GM18873 (cell line): ENCODE data around the gene FAM168A.
"Not testable (repeated sequence)": the region's sequence is repeated elsewhere in the genome, so short reads cannot be mapped to it uniquely, and the experiment has no call there.

ENCODE experiments used
- ATAC-seq: cut with Tn5 transposase; IDR thresholded peaks from one replicate; pipeline ENCODE4 v1.9.1; 2021; ENCODE audit warnings: mild to moderate bottlenecking, moderate library complexity, moderate number of reproducible peaks; ENCODE audit not compliant: unreplicated experiment, low FRiP score

FAM168A gene

DNA sequence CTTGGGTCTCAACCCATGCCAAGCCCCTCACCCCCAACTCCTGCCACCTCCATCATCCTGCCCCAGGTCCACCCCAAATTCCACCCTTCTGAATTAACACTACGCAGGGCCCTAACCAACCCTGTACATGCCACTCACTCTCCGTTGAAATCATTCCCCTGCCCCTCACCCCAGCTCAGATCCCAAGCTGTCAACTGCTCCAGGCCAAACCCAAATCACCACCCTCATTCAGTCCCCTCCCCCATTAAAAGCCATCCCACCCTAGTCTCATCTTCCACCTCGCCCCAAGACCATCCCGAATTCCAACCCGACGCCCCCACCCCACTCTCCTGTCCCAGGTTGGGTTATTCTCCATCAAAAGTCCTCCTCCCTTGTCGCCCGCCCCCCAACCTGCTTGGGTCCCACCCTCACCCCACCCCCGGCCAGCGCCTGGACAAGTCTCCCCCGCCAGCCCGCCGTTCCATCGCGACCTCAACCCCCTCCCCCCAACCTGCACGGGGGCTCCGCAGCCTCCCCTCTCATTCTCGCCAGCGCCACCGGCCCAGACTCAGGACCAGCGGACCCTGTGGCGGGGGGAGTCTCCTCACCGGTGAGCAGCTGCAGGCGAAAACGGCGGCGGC lies 466 bp downstream of the FAM168A start:
- no peak for ATAC-seq

DNA sequence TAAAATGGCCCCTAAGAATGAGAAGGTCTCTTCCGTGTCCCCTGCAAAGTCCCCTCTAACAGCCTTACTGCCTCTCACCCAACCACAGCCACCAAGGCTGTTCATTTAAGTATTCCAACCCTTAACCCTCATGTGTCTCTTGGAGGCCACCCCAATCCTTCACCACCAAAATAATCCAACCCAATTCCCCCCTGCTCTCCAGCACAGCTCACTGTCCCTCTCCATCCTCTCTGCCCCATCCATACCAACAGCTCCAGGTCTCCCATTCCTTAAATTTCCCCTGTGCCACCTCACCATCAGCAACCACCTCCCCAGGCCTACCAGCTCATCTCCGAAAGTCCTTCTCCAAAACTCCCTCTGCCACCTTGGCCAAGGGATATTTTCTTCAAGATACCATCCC lies 1.4 kb downstream of the FAM168A start:
- no peak for ATAC-seq

DNA sequence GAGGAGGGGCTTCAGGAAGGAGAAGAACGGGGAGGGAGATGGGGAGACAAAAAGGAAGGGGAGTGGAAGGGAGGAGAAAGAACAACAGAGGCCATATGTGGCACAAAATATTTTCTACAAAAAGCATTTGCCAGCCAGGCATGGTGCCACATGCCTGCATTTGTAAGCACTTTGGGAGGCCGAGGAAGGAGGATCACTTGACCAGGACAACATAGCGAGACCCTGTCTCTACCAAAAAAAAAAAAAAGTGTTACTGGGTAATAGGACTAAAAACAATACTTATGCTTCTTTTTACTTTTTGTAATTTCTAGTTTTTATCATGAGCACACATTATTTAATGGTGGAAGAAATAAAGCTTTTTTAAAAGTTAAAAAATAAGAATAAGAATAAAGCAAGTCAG lies 5.3 kb downstream of the FAM168A start:
- ATAC-seq: no peak

DNA sequence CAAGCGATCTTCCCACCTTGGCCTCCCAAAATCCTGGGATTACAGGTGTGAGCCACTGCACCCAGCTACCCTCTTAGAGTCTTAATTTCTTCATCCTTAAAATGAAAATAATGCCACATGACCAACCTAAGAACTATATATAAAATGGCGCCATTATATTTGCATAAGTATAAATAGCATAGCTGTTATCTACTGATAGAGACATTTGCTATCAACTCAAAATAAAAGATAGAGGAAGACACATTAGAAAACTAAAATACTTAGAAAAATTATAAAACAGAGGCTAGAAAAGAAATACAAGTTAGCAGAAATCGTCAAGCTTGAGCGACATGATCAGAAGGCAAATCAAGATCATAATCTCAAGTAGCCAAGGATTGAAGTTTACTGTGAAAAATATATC lies 6.2 kb downstream of the FAM168A start:
- no peak for ATAC-seq

DNA sequence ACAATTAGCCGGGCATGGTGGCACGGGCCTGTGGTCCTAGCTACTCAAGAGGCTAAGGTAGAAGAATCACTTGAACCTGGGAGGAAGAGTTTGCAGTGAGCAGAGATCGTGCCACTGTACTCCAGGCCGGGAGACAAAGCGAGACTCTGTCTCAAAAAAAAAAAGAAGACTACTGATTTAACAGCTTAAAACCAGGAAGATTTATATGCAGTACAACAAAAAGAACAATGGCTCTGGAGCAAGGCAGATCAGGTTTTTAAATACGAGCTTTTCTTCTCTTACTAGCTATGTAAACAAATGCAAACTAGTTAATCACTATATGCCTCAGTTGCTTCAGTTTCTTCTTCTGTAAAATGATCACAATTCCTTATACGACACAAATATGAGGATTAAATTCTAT lies 6.9 kb downstream of the FAM168A start:
- ATAC-seq: no peak

DNA sequence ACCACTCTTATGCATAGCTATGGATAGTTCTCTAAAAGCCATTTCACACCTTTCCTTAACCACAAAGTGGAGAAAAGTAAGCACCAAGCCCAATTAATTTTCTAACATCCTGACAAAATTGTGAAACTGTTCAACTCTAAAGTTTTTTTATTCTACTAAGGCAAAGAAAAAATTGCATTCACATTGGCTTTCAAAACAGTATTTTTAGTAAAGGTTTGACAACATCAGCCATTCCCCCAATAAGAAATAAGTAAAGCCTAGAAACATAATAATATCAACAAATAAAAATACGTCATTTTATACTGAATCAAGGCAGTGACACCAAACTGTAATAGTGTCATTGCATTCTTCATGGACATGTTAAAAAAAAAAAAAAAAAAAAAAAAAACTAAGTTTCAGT lies 11.1 kb downstream of the FAM168A start:
- ATAC-seq: no peak

DNA sequence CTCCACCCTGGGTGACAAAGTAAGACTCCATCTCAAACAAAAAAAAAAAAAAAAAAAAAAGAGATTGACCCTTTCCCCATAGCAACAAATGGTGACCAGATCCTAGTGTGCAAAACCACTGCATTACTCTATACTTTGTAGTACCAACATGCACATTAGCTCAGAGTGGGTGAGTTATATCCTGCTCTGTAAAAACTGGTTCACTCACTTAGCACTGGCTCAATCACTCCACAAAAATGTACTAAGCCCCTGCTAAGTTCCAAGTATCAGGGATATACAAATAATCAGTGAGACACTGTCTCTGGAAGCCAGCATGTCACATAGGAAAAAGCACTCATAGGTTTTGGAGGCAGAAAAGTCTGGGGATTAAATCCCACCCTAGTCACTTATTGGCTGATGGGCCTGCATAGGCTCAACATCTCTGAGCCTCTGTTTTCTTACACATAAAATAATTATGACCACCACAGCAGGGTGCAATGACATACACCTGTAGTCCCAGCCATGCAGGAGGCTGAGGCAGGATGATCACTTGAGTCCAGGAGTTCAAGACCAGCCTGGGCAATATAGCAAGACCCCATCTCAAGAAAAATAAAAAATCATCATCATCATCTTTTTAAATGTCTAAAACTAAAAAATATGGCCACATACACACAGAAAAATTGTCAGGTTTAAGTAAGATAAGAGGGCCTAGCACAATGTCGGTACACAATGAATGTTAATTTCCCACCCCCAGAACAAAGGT lies 11.9 kb downstream of the FAM168A start:
- no peak for ATAC-seq

DNA sequence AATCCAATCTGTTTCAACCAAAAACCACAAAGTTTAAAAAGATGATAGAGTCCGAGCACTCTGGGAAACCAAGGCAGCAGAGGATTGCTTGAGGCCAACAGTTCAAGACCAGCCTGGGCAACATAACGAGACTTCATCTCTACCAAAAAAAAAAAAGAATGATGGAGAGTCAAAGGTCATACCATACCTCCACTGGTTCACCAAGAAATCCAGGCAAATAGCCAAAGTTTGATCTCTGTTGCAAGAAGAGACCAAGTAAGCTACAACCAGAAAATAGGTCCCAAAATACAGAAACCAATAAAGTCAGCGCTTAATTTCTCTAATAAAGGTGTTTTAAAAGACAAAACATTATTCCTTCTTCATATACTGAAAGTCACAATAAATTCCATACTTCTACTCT lies 13.1 kb downstream of the FAM168A start:
- ATAC-seq: no peak

DNA sequence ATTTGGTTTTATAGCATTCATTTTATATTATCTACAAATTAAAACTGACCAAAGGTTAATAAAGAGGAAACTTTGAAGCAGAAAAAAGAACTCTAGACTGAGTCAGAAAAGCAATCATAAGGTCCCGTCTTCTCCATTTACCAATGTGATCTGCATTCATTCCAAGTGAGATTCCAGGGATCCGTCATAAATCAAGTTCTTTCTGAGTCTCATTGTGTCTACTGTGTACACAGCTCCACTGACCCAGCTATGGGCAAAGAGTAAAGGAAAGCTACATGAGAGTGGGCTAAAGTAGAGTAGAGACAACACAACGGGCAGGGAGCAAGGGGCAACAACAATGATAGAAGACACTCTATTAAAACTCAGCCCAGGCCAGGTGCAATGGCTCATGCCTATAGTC lies 15.3 kb downstream of the FAM168A start:
- no peak for ATAC-seq

DNA sequence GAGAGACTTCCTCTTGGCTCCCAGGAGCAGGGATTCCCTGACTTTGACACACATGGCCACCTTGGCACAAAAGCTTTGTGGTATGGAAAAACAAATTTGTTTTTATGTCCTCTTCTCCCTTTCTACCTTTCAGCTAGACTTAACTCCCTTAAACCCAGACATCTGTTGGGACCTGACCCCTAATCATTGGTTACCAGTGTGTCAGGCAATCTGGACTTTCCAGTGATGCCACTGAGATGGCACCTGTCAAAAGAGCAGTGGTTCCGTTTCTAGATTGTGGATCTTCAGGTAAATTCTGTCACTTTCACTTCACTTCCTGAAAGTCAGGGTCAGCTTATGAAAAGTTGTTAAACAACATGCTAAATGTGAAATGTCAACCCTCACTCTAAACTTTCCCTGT lies 17.2 kb downstream of the FAM168A start:
- ATAC-seq: not testable (repeated sequence)

DNA sequence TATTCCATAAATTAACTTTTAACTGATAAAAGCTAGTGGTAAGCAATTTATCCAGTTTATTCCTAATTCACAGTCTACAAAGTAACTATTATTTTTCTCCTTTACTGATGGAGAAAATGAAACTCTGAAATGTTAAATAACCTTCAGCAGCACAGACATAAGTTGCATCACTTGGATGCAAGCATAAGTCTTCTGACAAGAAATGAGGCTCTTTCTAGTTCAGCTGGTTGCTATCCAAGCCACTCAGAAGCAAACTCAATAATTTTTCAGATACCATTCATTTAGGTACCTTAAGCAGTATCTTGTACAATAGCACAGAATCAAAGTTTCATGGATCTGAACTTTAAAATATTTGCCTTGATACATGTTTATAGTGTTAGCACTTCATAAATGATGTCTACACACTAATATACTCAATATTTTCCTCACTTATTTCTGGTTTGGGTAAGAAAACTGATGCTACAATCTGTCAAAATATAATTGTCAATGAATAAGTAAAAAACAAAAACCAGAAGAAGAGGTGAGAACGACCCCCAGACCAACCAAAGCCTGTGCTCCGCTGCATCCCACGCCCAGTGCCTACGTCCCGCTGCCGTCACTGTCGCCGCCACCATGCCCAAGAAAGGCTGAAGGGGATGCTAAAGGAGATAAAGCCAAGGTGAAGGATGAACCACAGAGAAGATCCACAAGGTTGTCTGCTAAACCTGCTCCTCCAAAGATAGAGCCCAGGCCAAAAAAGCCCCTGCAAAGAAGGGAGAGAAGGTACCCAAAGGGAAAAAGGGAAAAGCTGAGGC lies 18.1 kb downstream of the FAM168A start:
- ATAC-seq: no peak

DNA sequence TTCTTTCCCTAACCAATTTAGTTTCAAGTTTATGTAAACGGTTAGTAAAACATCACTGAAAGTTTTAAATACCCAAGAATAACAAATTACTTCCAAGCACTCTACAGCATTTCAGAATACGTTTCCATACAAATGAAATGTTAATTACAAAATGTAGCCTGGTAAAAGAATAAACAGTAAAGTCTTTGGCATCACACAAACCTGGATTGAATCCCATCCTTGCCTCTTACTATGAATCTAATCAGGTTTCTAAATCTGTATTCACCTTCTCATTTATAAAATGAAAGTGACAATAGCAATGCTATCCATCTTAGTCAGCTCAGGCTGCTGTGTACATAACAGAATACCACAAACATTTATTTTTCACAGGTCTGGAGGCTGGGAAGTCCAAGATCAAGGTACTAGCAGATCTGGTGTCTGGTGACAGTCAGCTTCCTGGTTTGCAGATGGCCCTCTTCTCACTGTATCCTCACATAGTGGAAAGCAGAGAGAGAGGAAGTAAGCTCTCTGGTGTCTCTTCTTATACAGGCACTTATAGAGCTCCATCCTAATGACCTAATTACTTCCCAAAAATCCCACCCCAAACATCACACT lies 19.2 kb downstream of the FAM168A start:
- ATAC-seq: no peak

DNA sequence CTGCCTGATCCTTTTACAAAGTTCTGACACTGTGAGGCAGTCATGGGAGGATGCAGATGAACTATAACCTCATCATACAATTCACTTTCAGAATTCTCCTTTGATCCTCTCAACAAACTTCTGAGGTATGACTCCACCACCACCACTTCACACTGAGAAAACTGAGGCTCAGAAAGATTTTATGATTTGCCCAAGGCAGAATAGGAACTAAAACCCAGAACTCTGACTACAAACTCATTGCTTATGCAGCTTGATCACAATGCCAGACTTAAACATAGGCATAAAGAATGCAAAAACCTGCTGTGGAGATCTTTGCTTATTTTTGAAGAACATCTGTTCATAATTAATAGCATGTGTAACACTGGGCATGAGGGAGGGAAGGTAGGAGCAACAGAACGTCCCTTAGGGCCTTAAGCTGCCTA lies 20.4 kb downstream of the FAM168A start:
- no peak for ATAC-seq

DNA sequence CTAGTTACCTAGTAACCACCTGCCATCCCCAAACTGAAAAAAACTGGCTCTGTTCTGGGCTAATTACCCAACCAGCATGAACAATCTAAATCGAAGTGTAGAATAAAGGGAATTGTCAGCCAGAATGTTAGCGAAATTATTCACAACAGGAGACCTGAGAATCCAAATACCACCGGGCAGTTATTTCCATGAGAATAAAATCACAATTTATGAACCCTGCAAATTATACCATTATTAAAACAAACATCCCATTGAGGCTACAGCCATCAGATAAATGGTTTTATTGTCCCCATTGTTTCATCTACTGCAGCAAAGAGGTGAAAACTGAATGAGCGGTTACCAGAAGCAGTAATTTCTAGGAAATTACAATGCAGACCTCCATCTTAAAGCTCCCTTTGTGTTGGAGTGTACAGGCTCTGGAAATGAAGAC lies 21.7 kb downstream of the FAM168A start:
- no peak for ATAC-seq

DNA sequence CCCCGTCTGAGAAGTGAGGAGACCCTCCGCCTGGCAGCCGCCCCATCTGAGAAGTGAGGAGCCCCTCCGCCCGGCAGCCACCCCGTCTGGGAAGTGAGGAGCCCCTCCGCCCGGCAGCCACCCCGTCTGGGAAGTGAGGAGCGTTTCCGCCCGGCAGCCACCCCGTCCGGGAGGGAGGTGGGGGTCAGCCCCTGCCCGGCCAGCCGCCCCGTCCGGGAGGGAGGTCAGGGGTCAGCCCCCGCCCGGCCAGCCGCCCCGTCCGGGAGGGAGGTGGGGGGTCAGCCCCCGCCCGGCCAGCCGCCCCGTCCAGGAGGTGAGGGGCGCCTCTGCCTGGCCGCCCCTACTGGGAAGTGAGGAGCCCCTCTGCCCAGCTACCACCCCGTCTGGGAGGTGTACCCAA lies 25.9 kb downstream of the FAM168A start:
- ATAC-seq: not testable (repeated sequence)

DNA sequence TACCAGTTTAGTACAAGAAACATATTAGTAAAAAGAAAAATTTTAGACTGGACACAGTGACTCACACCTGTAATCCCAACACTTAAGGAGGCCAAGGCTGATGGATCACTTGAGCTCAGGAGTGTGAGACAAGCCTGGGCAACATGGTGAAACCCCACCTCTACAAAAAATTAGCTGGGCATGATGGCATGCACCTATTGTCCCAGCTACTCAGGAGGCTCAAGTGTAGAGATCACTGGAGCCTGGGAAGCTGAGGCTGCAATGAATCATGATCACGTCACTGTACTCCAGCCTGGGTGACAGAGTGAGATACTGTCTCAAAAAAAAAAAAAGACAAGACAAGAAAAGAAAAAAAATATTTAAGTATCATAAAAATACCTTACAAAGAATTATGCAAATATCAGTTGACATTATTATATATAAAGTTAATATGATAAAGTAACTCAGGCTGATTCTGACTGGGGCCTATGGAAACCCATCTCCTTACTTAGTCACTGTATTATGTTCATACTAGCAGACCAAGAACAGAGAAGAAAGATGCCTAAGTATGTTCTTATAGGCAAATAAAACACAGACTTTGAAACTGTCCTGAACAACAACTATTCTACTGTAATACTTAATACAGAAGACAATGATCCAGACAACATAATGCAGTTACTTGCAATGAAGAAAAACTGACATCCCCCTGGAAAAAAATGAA lies 27.3 kb downstream of the FAM168A start:
- ATAC-seq: no peak

DNA sequence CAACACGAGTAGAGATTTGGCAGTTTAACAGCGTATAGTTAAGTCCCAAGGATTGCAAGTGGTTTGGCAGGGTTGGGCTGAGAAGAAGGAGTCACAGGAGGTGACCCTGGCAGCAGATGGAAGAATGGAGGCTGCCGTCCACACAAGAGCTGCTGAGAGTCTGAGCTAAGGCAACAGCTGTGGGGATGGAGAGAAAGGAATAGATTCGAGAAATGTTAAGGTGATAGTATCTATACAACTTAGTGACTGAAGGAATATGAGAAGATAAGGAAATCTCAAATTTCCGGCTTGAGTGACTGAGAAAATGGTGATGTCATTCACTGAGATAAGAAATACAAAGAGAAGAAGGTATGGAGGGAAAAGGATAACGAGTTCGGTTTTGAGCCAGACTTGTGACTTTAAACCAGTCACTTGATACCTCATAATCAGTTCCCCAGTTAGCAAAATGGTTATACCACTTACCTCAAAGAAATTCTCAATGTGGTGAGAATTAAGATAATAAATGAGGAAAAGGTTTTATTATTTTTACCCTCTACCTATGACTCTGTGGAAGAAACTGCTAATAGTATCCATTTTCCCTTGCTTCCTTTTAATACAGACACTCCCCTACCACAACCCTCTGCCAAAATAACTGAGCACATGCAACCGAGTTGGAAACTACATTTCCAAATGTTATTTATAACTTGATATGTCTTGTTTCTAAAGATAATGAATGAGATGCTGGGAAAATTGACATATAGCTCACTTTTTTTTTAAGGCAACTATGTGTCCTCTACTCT lies 30.7 kb downstream of the FAM168A start:
- ATAC-seq: no peak

DNA sequence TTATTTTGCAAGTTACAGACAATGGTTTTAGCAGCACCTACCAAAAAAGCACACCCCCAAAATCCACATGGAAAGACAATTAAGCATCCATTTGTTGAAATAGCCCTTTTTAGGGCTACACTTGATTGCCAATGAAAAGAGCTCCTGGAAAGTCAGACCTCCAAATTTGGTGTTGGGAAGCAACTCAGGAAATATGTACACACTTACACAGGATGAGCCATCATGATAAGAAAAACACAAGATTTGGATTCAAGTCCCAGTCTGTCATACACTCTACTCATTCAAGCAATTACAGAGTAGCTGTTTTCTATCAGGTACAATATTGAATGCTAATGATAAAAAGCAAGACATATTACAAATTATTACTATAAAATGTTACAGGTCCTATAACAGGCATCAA lies 31.5 kb downstream of the FAM168A start:
- no peak for ATAC-seq

DNA sequence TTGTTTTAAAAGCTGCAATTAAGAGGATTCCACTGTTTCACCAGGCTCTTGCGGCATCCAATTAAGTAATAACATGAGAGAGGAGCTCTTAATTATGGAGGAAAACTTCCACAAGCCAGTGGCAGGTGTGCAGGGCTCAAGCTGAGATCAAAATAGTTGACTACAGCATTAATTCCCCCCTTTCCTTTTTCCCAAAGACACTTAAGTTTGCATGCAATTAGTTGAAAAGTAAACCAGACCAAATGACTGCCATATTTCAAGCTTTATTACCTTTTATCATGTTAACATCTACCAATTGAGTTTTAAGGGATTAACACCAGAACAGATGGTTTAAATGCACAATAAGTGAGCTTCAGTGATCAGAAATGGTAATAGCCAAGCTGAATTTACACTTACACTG lies 32.1 kb downstream of the FAM168A start:
- ATAC-seq: no peak

DNA sequence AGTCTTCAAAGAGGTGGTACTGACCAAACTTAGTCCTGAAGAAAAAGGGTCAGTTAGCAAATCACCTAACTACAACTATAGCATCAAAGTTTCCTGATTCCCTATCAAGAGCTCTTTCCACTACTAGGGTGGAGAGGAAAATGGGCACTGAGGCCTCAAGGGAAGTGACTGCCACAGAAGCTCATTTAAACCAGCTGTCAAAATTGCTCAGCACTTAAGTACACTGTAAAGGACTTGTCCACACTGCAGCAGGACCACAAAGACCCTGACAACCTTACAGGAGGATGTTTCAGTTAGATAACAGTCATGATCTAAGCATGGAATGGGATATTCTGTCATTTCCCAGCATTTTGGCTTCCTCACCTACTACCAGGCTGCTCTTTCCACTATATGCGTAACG lies 33.0 kb downstream of the FAM168A start:
- ATAC-seq: no peak
